ENCODE data around the gene TOR4A.

The TOR4A gene

DNA sequence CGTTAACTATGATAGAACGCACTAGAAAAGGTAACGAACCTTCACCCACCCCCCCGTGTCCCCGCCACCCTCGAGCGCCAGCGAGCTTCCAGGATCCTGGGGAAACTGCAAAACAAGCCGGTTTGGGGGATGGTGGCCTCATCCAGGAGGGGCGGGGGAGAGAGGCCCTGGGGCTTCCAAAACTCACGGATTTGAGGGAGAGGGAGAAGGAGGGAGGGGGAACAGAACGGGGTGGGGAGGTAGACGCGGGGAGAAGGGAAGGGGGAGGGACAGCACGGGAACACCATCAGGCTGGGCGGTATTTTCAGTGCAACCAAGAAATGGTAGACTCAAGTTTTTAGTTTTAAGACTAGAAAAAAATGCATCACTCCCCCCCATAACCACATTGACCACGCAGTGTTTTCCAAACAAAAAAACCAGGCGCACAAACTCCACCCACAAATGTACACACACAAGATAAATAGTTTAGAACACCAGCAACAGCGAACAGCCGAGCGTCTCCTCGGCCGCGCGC lies 23.1 kb downstream of the TOR4A start:
- H3K27ac Mint-ChIP-seq: peak overlapping the region; percentile 90
- H3K9me3 Mint-ChIP-seq: no peaks in the 10 kb centered on the region
- DNase-seq: peak; percentile 39
- TF ChIP-seq, protein P1, sequence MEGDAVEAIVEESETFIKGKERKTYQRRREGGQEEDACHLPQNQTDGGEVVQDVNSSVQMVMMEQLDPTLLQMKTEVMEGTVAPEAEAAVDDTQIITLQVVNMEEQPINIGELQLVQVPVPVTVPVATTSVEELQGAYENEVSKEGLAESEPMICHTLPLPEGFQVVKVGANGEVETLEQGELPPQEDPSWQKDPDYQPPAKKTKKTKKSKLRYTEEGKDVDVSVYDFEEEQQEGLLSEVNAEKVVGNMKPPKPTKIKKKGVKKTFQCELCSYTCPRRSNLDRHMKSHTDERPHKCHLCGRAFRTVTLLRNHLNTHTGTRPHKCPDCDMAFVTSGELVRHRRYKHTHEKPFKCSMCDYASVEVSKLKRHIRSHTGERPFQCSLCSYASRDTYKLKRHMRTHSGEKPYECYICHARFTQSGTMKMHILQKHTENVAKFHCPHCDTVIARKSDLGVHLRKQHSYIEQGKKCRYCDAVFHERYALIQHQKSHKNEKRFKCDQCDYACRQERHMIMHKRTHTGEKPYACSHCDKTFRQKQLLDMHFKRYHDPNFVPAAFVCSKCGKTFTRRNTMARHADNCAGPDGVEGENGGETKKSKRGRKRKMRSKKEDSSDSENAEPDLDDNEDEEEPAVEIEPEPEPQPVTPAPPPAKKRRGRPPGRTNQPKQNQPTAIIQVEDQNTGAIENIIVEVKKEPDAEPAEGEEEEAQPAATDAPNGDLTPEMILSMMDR (IDR thresholded peaks at IDR 0.05): no peak
- H3K4me3 Mint-ChIP-seq: peak overlapping the region; percentile 93
- peaks cover 31% of the 10 kb centered on the region for H3K27me3 Mint-ChIP-seq (ENCODE audit: low read depth, poor library complexity)
- H3K36me3 Mint-ChIP-seq (ENCODE audit: low read depth): no peaks in the 10 kb centered on the region
- peaks cover 51% of the 10 kb centered on the region for H3K4me1 Mint-ChIP-seq

DNA sequence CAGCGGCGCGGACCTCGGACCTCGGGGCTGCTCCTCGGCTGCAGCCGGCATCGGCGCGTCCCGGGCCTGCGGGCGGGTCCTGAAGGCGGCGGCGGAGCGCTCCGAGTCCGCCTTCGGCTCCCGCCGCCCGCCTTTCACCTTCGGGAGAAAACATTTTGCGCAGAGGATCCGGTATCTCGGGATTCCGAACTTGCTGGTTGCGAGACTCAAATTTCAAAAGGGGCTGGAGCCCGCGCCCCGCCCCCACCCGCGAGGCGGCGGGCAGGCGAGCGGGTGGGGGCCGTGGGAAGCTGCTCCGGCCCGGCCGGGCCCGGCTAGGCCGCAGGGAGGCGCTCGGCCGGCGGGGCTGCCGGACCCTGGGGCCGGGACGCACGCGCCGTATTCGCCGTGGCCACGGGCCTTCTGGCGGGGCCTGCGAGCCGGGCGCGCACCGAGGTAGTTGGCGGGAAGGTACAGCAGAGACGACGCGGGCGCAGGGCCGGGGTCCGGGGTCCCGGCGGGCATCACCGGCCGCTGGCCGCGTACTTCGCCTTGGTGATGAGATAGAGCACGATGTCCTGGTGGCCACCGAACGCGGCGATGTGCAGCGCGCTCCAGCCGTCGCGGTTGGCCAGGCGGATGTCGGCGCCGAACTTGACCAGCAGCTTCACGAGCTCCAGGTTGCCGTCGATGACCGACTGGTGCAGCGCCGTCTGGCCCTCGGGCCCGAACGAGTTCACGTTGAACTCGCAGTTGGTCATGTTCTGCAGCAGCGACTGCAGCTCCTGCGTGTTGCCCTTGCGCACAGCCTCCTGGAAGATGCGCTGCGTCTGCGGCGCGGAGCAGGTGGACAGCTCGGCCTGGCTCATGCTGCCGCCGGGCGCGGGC lies 23.8 kb downstream of the TOR4A start:
- DNase-seq: peak; percentile 72
- H3K9me3 Mint-ChIP-seq: no peaks in the 10 kb centered on the region
- TF ChIP-seq, protein P1 (IDR thresholded peaks at IDR 0.05): no peak
- no peaks in the 10 kb centered on the region for H3K36me3 Mint-ChIP-seq (ENCODE audit: low read depth)
- H3K4me1 Mint-ChIP-seq: peaks cover 51% of the 10 kb centered on the region
- H3K27ac Mint-ChIP-seq: peak overlapping the region; percentile 45
- H3K27me3 Mint-ChIP-seq (ENCODE audit: low read depth, poor library complexity): peaks cover 26% of the 10 kb centered on the region
- H3K4me3 Mint-ChIP-seq: peak overlapping the region; percentile 93

DNA sequence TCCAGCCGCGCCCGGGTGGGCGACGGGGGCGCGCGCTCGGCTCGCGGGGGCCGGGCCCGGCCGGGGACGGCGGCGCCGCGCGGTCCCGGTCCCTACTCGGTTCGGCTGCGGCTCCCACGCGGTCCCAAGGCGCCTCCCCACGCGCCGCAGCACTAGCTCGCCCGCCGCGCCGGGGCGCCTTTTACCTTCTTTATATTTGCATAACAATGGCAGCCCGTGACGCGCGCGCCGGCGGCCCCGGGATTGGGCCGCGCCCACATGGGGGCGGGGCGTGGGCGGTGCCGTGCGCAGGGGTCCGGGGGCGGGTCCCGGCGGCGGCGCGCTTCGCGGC lies 24.6 kb downstream of the TOR4A start, which contains the start of gene NRARP:
TSS of gene NRARP (minus strand) at position 154 of the 331 bp plus-strand sequence. CDS start 343 bp downstream, outside the sequence.
- peak within 1 kb of the TSS; percentile 45 for H3K27ac Mint-ChIP-seq
- peak; percentile 95 for DNase-seq
- H3K36me3 Mint-ChIP-seq (ENCODE audit: low read depth): no peaks in the 10 kb centered on the region
- no peaks in the 10 kb centered on the region for H3K9me3 Mint-ChIP-seq
- H3K27me3 Mint-ChIP-seq (ENCODE audit: low read depth, poor library complexity): peaks cover 18% of the 10 kb centered on the region
- TF ChIP-seq, protein P1 (IDR thresholded peaks at IDR 0.05): no peak
- peaks cover 53% of the 10 kb centered on the region for H3K4me1 Mint-ChIP-seq
- peak within 1 kb of the TSS; percentile 93 for H3K4me3 Mint-ChIP-seq

DNA sequence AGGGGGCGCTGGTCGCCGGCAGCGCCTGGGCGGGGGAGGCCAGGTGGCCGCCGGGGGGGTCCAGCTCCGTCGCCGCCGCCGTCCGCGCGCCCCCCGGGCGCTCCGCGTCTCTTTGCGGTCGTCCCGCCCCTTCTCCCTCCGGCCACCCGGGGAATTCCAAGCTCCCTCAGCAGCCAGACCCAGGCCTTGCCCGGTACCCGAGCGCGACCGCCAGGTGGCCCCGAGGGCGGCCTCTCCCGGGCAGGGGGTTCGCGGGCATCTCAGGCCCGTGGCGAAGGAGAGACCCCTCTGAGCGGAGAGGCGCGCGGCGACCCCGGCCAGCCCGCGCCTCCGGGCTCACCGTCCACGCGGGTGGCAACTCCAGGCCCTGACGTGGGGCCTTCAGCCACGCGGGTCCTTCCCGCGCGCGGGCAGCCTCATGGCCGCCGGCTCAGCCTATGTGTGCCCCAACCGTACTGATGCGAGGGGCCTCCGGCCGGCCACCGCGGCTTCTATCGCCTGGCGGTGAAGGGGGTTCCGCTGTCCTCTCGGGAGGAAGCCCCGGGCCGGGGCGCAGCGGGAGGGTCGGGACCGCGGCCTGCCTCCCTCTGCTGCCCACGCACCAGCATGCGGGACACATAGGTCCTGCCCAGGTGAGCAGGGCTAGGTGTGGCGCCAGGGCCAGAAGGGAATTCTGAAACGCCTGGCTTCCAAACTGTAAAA lies 25.1 kb downstream of the TOR4A start:
- no peaks in the 10 kb centered on the region for H3K36me3 Mint-ChIP-seq (ENCODE audit: low read depth)
- H3K27me3 Mint-ChIP-seq (ENCODE audit: low read depth, poor library complexity): peaks cover 13% of the 10 kb centered on the region
- H3K4me1 Mint-ChIP-seq: peaks cover 58% of the 10 kb centered on the region
- no peaks in the 10 kb centered on the region for H3K9me3 Mint-ChIP-seq
- DNase-seq: no peak
- TF ChIP-seq, protein P1 (IDR thresholded peaks at IDR 0.05): peak; percentile 49
- no peak overlapping the region for H3K27ac Mint-ChIP-seq
- peak overlapping the region; percentile 67 for H3K4me3 Mint-ChIP-seq

DNA sequence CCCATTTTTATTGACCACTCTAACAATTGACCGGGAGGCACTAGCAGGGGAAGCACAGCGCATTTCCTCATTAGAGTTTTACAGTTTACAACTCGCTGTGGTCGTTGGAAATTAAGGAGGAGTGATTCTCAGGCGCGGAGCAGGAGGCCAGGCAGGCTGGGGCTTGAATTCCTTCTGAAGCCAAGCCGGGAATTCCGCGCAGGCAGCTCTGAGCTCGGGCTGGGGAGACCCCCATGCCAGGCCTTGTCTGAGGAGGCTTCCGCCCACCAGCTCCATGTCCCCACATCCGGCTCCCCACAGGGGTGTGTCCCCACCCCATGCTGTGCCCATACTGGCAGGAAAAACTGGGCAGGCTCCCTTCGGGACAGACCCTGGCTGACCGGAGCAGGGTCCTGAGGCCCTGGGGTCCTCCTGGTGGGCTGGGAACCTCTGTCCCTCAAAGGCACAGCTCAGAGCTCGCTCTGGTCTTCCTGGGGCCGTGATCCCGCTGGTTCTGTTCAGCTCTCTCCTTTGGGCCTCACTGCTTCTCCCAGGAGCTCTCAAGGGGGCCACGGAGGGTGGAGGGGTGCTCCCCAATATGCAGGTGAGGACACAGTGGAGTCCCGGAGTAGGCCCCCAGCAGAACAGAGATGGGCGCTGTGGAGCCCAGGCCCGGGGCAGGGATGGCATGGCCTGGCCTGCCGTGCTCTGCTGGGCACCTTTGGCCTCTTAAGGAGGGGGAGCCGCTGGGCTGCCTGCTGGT lies 25.8 kb downstream of the TOR4A start:
- Mint-ChIP-seq H3K4me3 (peak overlapping the region; percentile 67), H3K27ac (no peak overlapping the region), H3K36me3 (ENCODE audit: low read depth) (no peaks in the 10 kb centered on the region), H3K4me1 (peaks cover 66% of the 10 kb centered on the region), H3K9me3 (no peaks in the 10 kb centered on the region), H3K27me3 (ENCODE audit: low read depth, poor library complexity) (peaks cover 8% of the 10 kb centered on the region)
- TF ChIP-seq, protein P1 (IDR thresholded peaks at IDR 0.05): no peak
- DNase-seq: no peak

Measured in nephron progenitor cell (in vitro differentiated cells).